ENCODE measurements around the gene CADM2. TPM values are rescaled to one million over a fixed set of nuclear protein-coding genes. Genes with fewer than 3 reads are reported as not detected.
A peak's percentile ranks its signal among the peaks of the same experiment; 100 is the strongest.

CADM2 gene
- total RNA-seq, 1 donor from 2014 or later = 2.9 TPM

DNA sequence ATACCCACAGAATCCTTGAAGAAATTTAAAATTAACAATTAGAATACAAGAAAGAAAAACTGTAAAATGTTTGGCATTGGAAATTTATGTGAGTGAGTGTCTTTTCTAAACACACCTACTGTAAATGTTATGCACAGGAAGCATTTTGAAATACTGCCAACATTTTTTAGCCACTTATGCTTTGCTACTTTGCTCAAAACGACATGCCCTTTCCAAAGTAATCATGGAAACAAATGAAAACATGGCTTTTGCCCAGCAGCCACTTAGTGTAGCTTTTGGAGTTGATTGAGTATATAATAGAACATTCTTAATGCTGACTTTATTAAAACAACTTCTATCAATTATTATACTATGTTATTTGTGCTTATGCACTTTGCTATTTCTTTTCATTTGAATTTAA lies 823.0 kb downstream of the CADM2 start:
- H3K36me3 ChIP-seq (ENCODE audit: insufficient read depth, low read length) = no peaks in the 10 kb centered on the region
- no peak overlapping the region for H3K27ac ChIP-seq (ENCODE audit: low read depth, low read length)
- no peak overlapping the region for H3K4me2 ChIP-seq (ENCODE audit: low read length)
- H3K4me3 Mint-ChIP-seq (ENCODE audit: unreplicated experiment) = no peak overlapping the region
- TF ChIP-seq EZH2 (IDR thresholded peaks at IDR 0.05; ENCODE audit: insufficient read depth, low read length) = no peak
- TF ChIP-seq, protein P1, sequence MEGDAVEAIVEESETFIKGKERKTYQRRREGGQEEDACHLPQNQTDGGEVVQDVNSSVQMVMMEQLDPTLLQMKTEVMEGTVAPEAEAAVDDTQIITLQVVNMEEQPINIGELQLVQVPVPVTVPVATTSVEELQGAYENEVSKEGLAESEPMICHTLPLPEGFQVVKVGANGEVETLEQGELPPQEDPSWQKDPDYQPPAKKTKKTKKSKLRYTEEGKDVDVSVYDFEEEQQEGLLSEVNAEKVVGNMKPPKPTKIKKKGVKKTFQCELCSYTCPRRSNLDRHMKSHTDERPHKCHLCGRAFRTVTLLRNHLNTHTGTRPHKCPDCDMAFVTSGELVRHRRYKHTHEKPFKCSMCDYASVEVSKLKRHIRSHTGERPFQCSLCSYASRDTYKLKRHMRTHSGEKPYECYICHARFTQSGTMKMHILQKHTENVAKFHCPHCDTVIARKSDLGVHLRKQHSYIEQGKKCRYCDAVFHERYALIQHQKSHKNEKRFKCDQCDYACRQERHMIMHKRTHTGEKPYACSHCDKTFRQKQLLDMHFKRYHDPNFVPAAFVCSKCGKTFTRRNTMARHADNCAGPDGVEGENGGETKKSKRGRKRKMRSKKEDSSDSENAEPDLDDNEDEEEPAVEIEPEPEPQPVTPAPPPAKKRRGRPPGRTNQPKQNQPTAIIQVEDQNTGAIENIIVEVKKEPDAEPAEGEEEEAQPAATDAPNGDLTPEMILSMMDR (IDR thresholded peaks at IDR 0.05; ENCODE audit: insufficient read depth, low read depth, low read length) = no peak
- H3K9ac ChIP-seq (ENCODE audit: low read length) = no peak overlapping the region
- H3K27ac Mint-ChIP-seq (ENCODE audit: unreplicated experiment) = no peak overlapping the region
- DNase-seq (ENCODE audit: low read depth) = peak; percentile 10
- FAIRE-seq = no peak
- no peak overlapping the region for H3K4me3 ChIP-seq (ENCODE audit: insufficient read depth, low read depth, low read length)
- H3K36me3 Mint-ChIP-seq (ENCODE audit: low read depth, unreplicated experiment) = no peaks in the 10 kb centered on the region
- H3K27me3 Mint-ChIP-seq (ENCODE audit: low read depth, unreplicated experiment) = no peaks in the 10 kb centered on the region
- no peak overlapping the region for H2AFZ ChIP-seq (ENCODE audit: low read depth, low read length)
- no peaks in the 10 kb centered on the region for H3K4me1 Mint-ChIP-seq (ENCODE audit: low read depth, unreplicated experiment)
- H3K27me3 ChIP-seq (ENCODE audit: insufficient read depth, low read length) = no peaks in the 10 kb centered on the region
- H4K20me1 ChIP-seq (ENCODE audit: insufficient read depth, low read length) = no peaks in the 10 kb centered on the region
- H3K79me2 ChIP-seq (ENCODE audit: insufficient read depth, low read length) = no peaks in the 10 kb centered on the region
- no peaks in the 10 kb centered on the region for H3K9me3 Mint-ChIP-seq (ENCODE audit: unreplicated experiment)
- no peaks in the 10 kb centered on the region for H3K4me1 ChIP-seq (ENCODE audit: insufficient read depth, low read length)
- no peaks in the 10 kb centered on the region for H3K9me3 ChIP-seq (ENCODE audit: insufficient read depth, low read depth, low read length)

DNA sequence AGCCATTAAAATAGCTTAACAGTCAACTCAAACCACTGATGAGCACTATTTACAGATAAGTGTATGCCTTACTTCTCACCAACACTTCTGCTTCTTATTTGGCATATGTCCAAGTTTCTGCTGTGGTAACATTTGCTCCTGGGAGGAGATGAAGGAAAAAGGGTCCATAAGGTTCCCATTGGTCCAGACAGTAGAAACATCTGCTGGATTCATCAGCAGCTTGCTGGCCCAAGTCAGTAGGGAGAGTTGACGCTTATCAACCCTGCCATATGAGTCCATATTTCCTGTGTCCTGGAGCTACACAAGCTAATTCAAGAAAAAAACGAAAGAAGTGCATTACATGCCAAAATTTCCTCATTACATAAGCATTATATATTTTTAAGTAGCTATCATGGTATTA lies 824.5 kb downstream of the CADM2 start:
- H4K20me1 ChIP-seq (ENCODE audit: insufficient read depth, low read length) = no peaks in the 10 kb centered on the region
- TF ChIP-seq EZH2 (IDR thresholded peaks at IDR 0.05; ENCODE audit: insufficient read depth, low read length) = no peak
- TF ChIP-seq, protein P1 (IDR thresholded peaks at IDR 0.05; ENCODE audit: insufficient read depth, low read depth, low read length) = no peak
- Mint-ChIP-seq H3K9me3 (ENCODE audit: unreplicated experiment) (no peaks in the 10 kb centered on the region), H3K4me1 (ENCODE audit: low read depth, unreplicated experiment) (no peaks in the 10 kb centered on the region), H3K4me3 (ENCODE audit: unreplicated experiment) (no peak overlapping the region), H3K36me3 (ENCODE audit: low read depth, unreplicated experiment) (no peaks in the 10 kb centered on the region), H3K27me3 (ENCODE audit: low read depth, unreplicated experiment) (no peaks in the 10 kb centered on the region), H3K27ac (ENCODE audit: unreplicated experiment) (no peak overlapping the region)
- no peaks in the 10 kb centered on the region for H3K27me3 ChIP-seq (ENCODE audit: insufficient read depth, low read length)
- H3K4me1 ChIP-seq (ENCODE audit: insufficient read depth, low read length) = no peaks in the 10 kb centered on the region
- H3K36me3 ChIP-seq (ENCODE audit: insufficient read depth, low read length) = no peaks in the 10 kb centered on the region
- no peaks in the 10 kb centered on the region for H3K79me2 ChIP-seq (ENCODE audit: insufficient read depth, low read length)
- no peak overlapping the region for H3K4me3 ChIP-seq (ENCODE audit: insufficient read depth, low read depth, low read length)
- H3K9ac ChIP-seq (ENCODE audit: low read length) = no peak overlapping the region
- no peak overlapping the region for H3K4me2 ChIP-seq (ENCODE audit: low read length)
- H3K27ac ChIP-seq (ENCODE audit: low read depth, low read length) = no peak overlapping the region
- no peak for DNase-seq (ENCODE audit: low read depth)
- FAIRE-seq = no peak
- H2AFZ ChIP-seq (ENCODE audit: low read depth, low read length) = no peak overlapping the region
- no peaks in the 10 kb centered on the region for H3K9me3 ChIP-seq (ENCODE audit: insufficient read depth, low read depth, low read length)

DNA sequence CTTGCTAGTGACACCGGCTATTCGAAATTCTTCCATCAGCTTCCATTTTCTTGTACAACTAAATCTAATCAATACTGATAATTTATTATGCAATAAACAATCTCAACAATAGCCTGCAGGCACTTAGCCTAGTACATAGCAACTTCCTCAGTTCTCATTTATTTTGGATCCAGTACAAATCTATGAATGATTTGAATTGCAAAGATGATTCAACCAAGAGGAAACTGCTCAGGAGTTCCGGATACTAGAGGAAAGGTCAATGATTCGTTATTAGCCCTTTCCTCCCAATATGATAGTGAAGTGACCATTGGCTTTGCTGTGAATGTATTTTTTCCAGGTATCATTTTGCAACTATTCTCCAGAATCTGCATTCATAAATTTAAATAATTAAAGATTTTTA lies 827.0 kb downstream of the CADM2 start:
- H3K27me3 ChIP-seq (ENCODE audit: insufficient read depth, low read length) = no peaks in the 10 kb centered on the region
- no peaks in the 10 kb centered on the region for H3K36me3 ChIP-seq (ENCODE audit: insufficient read depth, low read length)
- no peak overlapping the region for H3K4me3 ChIP-seq (ENCODE audit: insufficient read depth, low read depth, low read length)
- H3K9me3 ChIP-seq (ENCODE audit: insufficient read depth, low read depth, low read length) = no peaks in the 10 kb centered on the region
- H3K4me1 Mint-ChIP-seq (ENCODE audit: low read depth, unreplicated experiment) = no peaks in the 10 kb centered on the region
- no peaks in the 10 kb centered on the region for H4K20me1 ChIP-seq (ENCODE audit: insufficient read depth, low read length)
- H3K27me3 Mint-ChIP-seq (ENCODE audit: low read depth, unreplicated experiment) = no peaks in the 10 kb centered on the region
- no peak overlapping the region for H3K27ac ChIP-seq (ENCODE audit: low read depth, low read length)
- H3K4me1 ChIP-seq (ENCODE audit: insufficient read depth, low read length) = no peaks in the 10 kb centered on the region
- H3K27ac Mint-ChIP-seq (ENCODE audit: unreplicated experiment) = no peak overlapping the region
- H3K4me3 Mint-ChIP-seq (ENCODE audit: unreplicated experiment) = no peak overlapping the region
- no peaks in the 10 kb centered on the region for H3K36me3 Mint-ChIP-seq (ENCODE audit: low read depth, unreplicated experiment)
- DNase-seq (ENCODE audit: low read depth) (no peak), FAIRE-seq (no peak)
- no peaks in the 10 kb centered on the region for H3K79me2 ChIP-seq (ENCODE audit: insufficient read depth, low read length)
- H3K9me3 Mint-ChIP-seq (ENCODE audit: unreplicated experiment) = no peaks in the 10 kb centered on the region
- H2AFZ ChIP-seq (ENCODE audit: low read depth, low read length) = no peak overlapping the region
- H3K4me2 ChIP-seq (ENCODE audit: low read length) = no peak overlapping the region
- H3K9ac ChIP-seq (ENCODE audit: low read length) = no peak overlapping the region
- TF ChIP-seq, protein P1 (IDR thresholded peaks at IDR 0.05; ENCODE audit: insufficient read depth, low read depth, low read length) = no peak
- no peak for TF ChIP-seq EZH2 (IDR thresholded peaks at IDR 0.05; ENCODE audit: insufficient read depth, low read length)
